GM18505 (cell line): ENCODE data around the gene CSF2.

Experiments
- ATAC-seq: cut with Tn5 transposase; IDR thresholded peaks from one replicate; pipeline ENCODE4 v1.9.1; 2021; ENCODE audit not compliant: unreplicated experiment
- POLR2A ChIP-seq: IDR thresholded peaks from 4 replicates; pipeline ENCODE4 v1.6.1; 2011; ENCODE audit warnings: borderline replicate concordance; ENCODE audit not compliant: insufficient read depth, insufficient read length; ENCODE audit errors: extremely low read depth

The CSF2 gene

DNA sequence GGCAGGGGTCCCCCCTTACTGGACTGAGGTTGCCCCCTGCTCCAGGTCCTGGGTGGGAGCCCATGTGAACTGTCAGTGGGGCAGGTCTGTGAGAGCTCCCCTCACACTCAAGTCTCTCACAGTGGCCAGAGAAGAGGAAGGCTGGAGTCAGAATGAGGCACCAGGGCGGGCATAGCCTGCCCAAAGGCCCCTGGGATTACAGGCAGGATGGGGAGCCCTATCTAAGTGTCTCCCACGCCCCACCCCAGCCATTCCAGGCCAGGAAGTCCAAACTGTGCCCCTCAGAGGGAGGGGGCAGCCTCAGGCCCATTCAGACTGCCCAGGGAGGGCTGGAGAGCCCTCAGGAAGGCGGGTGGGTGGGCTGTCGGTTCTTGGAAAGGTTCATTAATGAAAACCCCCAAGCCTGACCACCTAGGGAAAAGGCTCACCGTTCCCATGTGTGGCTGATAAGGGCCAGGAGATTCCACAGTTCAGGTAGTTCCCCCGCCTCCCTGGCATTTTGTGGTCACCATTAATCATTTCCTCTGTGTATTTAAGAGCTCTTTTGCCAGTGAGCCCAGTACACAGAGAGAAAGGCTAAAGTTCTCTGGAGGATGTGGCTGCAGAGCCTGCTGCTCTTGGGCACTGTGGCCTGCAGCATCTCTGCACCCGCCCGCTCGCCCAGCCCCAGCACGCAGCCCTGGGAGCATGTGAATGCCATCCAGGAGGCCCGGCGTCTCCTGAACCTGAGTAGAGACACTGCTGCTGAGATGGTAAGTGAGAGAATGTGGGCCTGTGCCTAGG lies at the start of gene CSF2:
Gene CSF2, plus strand, starts transcription at position 559 of the 783 bp plus-strand sequence. Its CDS starts 35 bp downstream, at position 594.
- TF ChIP-seq POLR2A = no peak
- ATAC-seq = no peak

DNA sequence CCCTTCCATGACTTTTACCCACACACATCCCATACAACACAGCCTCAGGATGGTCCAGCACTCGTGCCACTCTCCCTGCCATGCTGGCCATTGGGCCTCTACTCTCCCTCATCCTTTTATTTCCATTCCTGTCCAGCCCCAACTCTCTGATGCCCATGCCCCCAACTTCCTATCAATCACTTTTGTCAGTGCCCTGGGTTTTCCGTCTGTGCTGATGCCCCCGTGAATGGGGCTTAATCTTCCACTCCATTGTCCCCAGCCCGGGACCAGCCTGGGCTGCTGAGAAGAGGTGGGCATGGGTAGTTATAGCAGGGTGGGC lies 49.5 kb upstream of the CSF2 start:
- ATAC-seq = no peak
- no peak for TF ChIP-seq POLR2A

DNA sequence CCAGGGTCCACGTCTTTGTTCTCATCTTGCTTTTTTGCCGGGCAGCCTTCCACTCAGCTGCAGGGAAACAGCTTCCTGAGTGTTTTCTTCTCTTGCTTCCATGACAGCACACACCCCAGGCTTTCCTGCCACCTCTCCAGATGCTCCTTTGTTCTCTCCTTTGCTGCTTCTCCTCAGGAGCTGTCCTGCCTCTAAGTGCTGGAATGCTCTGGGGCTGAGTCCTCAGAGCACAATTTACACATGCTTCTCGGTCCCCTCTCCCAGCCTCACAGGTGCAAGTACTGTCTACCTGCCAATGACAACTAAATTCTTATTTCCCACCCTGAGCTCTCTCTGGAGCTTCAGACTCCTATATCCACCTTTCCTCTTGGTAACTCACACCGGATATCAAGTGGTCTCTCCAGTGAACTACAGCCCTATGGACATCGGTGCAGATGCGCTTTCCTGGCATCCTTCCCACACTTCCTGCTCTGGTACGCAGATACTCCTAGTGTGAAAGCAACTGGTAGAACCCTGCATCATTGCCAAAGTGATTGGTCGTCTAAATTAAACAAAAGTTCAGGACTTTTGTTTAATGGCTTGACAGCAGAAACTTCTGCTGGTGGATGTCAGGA lies 48.7 kb upstream of the CSF2 start:
- TF ChIP-seq POLR2A = no peak
- ATAC-seq = no peak

DNA sequence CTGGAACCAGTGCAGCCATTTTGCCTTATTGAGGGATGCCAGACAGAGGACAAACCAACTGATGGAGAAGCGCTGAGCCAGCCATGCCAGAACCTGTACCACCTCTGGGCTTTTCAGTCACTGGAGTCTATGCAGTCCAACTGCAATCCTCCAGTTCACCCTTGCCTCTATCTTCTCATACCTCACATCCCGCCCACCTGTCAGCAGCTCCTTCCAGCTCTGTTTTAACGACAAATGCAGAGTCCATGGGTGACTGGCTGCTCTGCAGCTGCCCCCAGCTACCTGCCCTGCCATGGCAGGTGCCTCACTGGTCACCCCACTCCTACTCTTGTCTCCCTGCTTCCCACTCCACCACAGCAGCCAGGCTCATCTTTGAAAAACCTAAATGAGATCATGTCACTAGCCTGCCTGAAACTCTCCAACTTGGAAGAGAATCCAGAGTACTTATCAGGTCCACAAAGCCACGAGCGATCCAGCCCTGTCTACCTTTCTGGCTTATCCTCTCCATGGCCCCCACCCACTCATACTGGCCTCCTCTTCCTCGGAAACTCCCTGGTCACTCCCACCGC lies 48.1 kb upstream of the CSF2 start:
- no peak for TF ChIP-seq POLR2A
- ATAC-seq = no peak

DNA sequence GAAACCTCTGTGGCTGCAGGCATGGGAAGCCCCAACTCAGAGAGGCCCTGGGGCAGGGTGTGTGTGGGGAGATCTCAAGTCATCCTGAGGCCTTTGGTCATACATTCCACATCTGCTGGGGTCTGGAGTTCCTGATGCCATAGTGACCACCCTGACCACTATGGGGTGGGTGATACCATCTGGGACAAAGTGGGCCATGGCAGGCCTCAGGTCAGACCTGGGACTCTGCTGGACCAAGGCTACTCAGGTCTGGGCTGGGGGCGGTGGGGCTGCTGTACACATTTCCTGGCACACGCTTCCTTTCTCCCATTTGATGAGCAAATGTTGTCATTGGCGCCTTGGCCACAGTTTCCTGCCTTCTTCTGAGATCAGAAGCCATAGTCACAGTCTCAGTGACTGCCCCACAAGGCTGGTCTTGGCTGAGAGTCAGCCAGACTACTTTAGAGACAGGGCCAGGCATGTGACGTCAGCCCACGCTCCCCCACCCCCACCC lies 47.0 kb upstream of the CSF2 start:
- TF ChIP-seq POLR2A = no peak
- no peak for ATAC-seq

DNA sequence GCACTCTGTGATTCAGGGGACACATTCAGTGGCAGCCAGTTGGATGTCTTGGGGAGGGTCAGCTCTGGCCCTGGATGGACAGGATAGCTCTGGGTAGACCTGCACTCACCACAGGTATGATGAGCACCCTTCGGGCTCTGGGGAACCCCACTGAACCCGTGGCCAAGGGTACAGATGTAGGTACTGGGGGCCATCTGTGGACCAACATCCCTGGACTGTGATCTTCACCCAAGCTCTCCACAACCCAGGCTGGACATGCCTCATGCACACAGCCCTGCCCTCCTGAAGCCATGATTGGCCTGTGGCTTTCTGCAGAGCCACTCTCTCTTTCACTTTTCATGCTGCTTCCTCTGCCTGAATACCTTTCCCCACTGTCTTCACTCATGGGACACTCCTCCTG lies 46.6 kb upstream of the CSF2 start:
- no peak for TF ChIP-seq POLR2A
- ATAC-seq = peak; percentile 82

DNA sequence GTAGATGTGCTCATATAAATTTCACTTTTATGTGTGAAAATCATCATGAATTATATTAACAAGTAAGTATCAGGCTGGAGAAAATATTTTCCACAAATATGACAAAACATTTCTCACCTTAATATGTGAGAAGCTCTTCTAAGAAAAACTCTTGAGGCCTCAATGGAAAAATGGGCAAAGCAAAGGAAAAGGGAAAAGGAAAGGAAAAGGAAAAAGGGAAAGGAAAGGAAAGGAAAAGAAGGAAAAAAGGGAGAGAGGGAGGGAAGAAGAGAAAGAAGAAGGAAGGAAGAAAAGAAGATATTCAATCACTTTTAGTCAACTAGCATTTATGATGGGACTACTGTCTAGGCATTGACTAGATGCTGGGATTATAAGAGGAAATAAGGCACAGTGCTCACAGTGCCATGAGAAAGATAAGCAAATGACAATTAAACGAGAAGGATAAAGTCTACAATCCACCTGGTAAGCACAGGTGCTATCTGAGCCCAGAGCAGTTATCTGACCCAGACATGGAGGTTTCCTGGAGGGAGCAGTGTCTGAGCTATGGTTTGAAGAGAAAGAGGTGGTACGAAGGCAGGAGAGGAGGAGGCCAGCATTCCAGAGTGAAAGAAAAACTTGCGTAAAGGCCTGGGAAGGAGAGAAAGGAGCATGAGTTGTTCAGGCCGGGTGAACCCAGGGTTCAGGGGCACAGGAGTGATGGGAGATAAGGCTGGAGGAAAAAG lies 43.8 kb upstream of the CSF2 start:
- no peak for TF ChIP-seq POLR2A
- no peak for ATAC-seq

DNA sequence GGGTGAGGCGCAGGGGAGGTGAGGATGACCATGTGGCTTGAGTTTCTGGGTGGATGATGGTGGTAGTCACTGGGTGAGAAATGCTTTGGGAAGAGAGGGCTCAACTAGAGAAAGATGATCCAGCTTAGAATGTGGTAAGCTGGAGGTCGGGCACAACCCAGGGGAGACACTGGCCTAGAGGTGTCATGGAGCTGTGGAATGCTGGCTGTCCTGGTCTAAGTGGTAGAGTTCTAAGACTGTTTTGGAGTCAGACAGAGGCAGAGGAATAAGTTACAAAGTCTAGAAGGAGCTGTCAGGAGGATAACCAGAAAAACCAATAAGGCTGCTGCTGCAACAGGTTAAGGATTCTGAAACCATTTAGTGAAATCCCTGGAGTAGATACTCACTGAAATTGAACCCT lies 43.0 kb upstream of the CSF2 start:
- ATAC-seq = no peak

DNA sequence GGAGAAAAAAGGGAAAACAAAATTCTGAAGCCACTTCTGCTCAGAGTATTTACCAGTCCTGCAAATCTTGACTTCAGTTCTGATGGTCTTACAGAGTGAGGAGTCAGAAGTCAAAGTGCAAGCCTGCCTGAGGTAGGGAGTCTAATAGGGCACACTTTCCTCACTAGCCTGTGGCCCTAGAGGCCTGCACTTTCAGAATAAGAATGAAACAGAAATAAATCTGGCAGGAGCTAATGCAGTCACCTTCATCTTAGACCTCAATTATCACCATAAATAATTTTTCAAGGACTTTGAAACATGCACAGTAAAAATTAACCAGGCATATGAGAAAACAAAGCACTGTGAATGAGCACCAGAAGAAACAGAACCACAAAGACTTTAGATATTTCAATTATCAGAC lies 41.4 kb upstream of the CSF2 start:
- no peak for TF ChIP-seq POLR2A
- ATAC-seq = no peak

More for the DNA sequence above, 43.0 kb upstream of the CSF2 start:
- no peak for TF ChIP-seq POLR2A

DNA sequence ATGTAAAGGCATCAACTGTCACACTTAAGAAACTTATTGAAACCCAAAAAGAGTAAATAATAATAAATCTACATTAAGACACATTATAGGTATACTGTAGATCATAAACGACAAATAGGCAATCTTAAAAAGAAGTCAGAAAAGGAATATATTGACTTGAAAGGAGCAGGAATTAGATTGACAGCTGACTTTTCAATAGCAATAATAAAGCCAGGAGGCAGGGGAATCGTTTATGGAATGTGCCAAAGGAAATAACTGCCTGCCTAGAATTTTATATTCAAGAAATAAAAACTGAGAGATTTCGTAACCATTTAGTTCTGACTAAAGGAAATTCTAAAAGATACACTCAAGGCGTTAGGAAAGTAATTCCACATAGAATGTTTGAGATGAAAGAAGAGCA lies 40.5 kb upstream of the CSF2 start:
- no peak for TF ChIP-seq POLR2A
- no peak for ATAC-seq

DNA sequence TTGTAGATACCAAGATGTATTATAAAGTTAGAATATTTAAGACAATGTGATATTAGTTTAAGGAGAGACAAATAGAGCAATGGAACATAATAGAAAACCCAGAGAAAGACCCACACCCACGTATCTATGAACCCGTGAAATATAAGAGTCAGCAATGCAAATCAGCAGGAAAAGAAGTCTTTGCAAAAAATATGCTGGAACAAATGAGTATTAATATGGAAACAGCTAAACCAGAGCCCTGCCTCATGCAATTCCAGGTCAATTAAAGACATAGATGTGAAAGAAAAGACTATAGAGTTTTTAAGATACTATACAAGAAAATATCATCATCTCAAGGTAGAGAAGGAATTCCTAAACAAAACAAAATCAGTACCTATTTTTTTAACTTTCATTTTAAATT lies 36.2 kb upstream of the CSF2 start:
- TF ChIP-seq POLR2A = no peak
- no peak for ATAC-seq

DNA sequence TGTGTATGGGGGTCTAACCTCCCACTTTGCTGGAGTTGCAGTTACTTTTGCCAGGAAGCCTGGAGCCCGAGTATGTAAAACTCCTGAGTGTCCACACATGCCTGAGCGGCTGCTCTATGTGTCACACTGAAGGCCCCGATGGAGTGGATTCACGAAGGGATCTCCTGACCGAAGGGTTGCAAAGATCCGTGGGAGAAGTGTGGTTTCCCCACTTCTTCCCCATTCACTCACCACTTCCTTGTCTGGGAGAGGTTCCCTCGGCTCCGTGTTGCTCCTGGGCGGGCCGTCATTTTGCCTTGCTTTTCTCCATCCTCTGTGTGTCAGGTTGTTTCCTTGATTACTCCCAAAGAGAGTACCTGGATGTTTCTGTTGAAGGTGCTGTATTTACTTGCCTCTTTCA lies 29.4 kb upstream of the CSF2 start:
- TF ChIP-seq POLR2A = no peak
- no peak for ATAC-seq

DNA sequence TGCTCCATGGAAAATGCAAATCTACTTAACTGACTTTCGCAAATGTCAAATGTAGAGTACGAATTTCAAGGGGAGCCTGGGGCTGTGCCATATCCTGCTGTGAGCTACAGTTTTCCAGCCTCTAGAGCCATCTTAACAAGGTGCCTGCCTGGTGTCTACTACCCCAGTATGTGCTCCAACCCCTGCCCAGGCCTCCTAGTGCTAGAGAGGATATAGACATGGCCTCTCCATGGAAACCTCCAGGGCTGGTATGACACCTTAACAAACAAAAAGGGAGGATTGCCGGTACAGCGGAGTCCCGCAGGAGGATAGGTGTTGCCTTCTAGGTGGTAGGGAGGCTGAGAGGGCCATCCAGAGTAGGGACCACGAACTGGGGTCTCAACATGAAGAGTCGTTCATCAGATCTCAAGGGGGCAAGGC lies 26.7 kb upstream of the CSF2 start:
- no peak for ATAC-seq
- no peak for TF ChIP-seq POLR2A
